Mesenteric fat pad (tissue), 1 donor: ENCODE measurements around the gene EIF5AL1. TPM values are rescaled to one million over a fixed set of nuclear protein-coding genes. Genes with fewer than 3 reads are reported as not detected.
"Not testable (repeated sequence)": the region's sequence is repeated elsewhere in the genome, so short reads cannot be mapped to it uniquely, and the experiment has no call there.

ENCODE experiments used
- DNase-seq: peaks from one replicate; pipeline ENCODE4 v3.0.0-alpha.2; 2020; ENCODE audit warnings: low spot score
- total RNA-seq: library from RNA; stranded (reverse); fragmentation: NEBNext Ultra II Directional; extraction: Animal tissue kit (Norgen Biotek cat#: 25700); gene quantifications from one replicate; pipeline ENCODE4 v1.2.1, GENCODE V29; 2021
- donor health status: DM: yes; HTN: yes; CAD: no.

The EIF5AL1 gene
- total RNA-seq, 1 donor from 2014 or later, result 0.22 TPM

DNA sequence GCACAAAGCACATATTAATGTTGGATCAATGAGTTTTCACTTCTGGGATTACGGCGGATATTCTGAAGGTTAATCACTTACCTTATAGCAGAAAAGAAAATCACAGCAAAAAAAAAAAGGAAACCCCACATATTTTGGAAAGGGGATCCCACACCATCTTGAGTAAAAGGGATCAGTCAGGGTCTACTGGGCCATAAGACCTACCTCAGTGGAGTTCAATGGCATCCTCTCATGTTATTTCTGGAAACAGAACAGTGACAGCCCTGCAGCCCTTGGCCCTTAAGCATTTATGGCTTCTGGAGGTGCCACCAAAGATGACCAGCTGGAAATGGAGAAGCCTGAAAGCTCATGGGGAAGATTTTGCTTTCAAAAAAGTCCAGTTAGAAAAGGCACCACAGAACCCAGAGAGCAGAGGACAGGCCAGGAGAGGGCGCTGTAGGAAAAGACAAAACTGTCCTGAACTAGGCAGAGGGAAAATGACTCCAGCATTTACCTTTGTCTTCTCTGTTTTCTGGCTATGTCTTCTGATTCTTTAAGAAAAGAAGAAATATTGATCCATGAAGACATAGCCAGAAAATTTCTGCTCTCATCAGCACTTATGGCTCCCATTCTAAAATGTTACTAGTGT lies 2.9 kb upstream of the EIF5AL1 start:
- DNase-seq, result not testable (repeated sequence)

DNA sequence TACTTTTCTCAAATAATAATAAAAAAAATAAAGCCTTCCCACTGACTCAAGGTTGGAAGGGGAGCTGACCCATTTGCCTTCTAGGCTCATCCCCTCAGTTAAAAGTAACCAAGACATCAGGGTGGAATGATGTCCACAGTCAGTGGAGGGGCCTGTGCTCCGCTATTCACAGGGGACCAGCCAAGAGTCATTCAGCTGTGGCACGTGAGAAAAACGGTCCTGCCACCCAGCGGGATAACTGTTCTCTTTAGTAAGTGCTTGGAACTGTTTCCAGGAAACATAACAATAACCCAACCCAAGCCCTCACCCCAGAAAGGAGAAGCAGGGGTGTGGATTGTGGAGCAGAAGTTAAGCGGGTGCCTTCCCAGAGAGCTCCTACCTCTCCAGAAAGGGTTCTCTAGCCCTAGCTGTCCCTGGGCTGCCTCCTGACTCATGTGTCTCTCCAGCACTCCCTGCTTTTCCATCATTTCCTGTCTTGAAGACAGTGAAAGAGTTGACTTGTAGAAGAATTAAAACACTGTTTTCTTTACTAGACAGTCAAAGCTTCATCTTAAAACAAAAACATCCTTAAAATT lies 2.3 kb upstream of the EIF5AL1 start:
- DNase-seq, result not testable (repeated sequence)

DNA sequence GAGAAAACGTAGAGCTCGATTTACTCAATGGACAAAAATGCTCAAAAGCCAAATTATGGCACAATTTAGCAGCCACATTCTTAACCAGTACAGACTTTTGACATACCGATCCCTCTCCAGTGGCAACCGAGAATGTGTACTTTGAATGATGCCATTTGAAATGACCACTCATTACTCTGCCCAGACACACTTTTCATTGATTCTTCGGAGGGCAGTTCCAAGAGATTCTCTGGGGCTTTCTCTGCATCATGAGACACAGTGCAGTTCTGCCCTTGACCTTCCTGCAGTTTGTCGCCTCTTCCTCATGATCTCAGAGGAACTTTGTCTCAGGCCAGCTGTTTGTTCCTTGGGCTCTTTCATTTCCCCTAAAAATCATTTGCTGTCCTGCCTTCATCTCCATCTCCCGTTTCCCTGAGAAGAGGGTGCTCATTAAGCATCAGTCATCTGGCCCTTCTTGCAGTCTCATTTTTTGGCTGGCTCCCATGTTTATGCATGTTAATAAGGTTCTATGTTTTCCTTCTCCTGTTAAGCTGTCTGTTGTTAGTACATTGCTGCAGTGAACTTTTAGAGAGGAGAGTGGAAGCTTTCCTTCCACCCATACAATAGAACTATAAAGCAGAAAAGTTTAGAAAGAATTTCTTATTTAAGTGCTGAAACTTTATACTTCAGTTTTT lies 4.3 kb downstream of the EIF5AL1 start:
- DNase-seq, result not testable (repeated sequence)

DNA sequence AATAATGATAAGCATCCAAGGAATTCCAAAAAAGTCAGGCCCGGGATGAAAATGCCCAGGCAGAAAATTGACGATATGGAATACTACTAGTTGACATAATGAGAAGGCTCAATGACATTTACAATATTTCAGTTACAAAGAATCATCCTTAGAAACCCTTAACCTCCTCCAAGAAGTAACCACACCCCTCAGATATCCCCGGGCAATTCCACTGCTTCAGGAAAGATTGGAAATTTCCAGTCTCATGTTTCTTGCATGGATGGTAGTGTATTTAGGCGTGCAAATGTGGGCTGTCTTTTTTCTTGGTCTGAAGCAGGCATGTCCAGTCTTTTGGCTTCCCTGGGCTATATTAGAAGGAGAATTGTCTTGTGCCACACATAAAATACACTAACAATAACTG lies 5.2 kb downstream of the EIF5AL1 start:
- DNase-seq, result not testable (repeated sequence)

DNA sequence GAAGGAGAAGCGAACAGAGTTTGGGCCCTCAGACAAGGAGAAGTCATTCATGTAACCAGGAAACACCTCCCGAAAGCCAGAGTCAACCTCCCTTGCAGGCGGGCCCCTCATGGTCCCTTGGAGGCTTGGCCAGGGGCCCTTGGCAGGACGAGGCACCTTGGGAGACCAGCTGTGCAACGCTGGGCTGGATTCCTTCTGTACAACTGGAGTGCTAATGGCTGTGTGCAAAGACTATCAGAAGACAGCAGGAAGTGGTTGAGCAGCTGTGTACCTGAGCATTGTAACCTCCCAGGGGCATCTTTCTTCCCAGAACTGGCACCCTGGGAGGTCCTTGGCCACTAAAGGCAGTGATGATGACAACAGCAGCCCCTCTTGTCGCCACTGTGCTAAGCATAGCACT lies 9.4 kb downstream of the EIF5AL1 start:
- not testable (repeated sequence) for DNase-seq

DNA sequence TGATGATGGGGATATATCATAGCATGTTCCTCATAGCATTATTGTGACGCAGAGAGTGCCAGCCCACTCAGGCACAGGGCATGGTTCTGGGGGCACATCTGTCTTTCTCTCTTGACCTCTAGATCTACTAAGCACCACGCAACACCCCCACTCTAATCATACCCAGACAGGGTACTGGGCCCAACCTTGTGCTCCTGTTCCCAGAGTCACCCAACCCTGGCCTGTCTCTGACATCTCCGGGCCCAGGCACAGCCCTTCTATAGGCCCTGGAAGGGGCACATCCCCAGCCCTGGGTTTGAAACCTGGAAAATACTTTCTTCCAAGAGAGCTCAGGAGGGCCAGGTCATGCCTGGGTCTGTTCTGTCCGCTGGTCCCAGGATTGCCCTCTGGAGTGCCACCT lies 10.1 kb downstream of the EIF5AL1 start:
- DNase-seq, result not testable (repeated sequence)

DNA sequence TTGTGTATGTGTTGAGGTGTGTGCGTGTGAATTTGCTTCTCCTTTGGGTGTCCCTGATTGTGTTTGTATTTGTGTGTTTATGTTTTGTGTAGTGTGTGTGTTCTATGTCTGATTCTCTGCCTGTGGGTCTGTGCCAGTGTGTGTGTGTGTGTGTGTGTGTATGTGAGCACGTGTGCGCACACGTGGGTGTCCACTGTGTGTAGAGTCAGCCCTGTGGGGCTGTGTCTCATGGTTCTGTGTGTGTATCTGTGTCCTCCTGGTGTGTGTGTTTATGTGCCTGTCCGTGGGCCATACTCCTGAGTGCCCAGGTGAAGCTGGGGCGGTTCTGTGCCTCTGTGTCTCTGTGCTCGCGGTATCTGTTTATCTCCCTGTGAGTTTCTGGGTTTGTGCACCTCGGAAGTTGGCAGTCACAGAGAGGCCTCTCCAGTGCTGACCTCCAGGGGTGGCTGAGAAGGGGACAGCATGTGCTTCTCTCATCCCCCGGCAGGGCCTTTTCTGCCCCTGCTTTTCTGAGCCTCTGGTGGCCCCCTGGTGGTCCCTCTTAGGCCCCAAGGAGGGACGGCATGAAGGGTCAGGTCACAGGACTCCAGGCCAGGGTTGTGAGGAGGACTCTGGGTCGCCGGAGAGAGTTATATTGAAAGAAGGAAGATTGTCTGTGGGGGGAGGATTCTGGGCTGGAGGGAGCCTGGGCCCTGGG lies 11.0 kb downstream of the EIF5AL1 start:
- not testable (repeated sequence) for DNase-seq

DNA sequence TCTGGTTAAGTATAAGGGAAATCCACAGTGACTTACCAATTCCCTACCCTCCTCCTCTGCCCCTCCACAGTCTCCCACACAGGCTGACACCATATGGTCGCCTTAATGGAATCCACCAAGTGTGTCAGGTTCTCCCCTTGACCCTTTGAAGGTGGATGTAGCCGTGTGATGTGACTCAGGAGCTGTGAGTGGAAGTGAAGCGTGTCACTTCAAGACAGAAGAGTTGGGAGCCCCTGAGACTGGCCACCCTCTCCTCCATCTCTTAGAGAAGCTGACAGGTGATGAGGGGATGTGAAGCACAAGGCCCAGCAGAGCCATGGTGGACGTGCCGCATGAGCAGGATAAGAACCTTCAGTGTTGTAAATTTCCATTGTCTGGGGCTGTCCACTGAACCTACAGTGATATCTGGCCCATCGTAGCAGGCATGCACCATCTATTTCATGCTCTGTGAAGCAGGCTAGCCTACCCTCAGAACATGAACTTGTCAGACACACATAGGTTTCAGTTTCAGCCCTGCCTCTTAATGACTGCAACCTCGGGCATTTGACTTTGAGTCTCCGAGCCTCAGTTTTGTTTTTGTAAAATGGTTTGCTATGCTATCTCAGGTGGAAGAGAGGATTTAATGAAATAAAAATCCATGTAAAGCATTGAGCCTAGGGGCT lies 12.8 kb downstream of the EIF5AL1 start:
- not testable (repeated sequence) for DNase-seq

DNA sequence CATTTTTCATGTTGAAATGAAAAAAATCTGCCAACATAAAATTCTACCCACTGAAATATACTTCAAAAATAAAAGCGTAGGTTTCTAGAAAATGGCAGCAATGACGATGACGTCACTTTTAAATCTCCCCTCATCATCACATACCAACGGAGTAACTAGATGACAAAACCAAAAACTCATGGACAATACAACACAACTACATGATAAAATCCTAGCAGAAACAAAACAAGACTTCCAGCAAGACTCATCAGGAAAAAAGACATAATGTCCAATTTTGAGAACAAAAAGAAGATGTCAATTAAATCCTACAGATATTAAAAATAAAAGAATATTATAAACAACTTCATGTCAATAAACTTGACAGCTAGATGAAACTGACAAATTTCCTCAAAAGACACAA lies 15.9 kb downstream of the EIF5AL1 start:
- DNase-seq, result not testable (repeated sequence)

DNA sequence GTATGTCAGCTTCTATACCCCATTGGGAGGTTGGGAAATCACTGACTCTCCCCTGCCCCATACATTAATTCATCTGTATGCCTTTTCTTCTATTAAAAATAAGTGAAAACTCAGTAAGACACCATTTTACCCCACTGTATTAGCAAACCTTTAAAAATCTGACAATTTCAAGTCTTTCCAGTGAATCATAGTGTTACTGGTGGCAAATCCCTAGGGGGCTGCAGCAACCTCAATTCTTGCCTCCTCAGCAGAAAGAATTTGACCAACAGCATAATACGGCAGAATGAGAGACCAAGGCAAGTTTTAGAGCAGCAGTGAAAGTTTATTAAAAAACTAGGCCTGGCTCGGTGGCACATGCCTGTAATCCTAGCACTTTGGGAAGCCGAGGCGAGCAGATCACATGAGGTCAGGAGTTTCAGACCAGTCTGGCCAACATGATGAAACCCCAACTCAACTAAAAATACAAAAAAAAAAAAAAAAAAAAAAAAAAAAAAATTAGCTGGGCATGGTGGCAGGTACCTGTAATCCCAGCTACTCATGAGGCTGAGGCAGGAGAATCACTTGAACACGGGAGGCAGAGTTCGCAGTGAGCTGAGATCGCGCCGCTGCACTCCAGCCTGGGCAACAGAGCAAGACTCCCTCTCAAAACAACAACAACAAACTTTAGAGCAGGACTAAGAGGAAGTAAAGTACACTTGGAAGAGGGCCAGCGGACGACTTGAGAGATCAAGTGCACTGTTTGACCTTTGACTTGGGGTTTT lies 21.0 kb downstream of the EIF5AL1 start:
- DNase-seq, result not testable (repeated sequence)

DNA sequence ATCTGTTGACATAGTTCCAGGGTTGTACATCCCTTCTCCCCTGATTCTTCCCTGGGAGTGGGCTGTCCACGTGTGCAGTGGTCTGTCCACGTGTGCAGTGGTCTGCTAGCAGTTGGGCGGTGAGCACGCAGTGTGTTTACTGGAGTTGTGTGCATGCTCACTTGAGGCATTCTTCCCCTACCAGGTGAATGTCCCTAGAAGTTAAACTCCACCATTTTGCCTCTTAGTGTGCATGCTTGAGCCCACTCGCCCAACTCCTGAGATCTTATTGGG lies 21.5 kb downstream of the EIF5AL1 start:
- not testable (repeated sequence) for DNase-seq

DNA sequence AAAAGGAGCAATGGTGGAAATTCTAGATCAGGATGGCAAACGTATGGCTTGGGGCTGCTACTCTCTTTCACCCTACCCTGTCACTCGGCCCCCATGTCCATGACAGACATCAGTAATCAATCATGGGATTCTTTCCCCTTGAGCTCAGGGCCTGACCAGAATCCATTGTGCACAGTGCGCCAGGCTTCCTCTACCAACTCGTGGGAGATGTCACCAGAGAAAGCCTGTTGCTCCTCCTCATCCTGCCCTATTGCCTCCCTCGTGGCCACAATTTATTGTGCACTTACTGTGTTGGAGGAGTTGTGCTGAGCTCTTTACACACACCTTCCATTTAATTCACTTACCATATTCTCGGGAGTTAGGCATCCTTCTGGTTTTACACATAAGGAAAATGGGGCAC lies 26.0 kb downstream of the EIF5AL1 start:
- not testable (repeated sequence) for DNase-seq

DNA sequence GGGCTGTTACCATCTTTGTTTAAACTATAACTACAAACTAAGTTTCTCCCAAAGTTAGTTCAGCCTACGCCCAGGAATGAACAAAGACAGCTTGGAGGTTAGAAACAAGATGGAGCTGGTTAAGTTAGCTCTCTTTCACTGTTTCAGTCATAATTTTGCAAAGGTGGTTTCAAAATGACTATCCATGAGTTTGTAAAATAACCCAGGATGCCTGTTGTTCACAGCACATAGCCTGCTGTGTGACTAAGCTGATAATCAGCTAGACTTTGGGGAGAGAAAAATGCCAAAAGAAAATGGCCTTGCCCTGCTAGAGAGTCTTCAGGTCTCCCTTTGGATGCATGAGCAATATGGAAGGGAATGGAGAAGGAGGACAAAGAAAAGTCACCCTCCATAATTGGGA lies 28.6 kb downstream of the EIF5AL1 start:
- not testable (repeated sequence) for DNase-seq

DNA sequence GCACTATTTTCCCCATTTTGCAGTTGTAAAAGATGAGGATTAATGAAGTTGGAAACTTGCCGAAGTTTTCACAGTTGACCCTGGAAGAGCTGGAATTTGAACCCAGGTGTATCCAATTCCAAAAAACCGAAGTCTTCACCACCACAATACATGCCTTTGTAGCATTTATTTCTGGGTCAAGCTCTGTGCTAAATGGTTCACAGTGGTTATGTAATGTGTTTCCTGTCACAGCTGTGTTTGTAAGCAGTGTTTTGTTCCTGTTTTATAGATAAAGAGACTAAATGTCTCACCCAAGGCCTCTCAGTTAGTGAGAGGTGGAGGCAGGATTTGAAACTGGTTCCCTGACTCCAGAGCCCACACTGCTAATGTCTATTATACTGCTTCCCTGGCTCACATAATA lies 30.3 kb downstream of the EIF5AL1 start:
- no peak for DNase-seq

DNA sequence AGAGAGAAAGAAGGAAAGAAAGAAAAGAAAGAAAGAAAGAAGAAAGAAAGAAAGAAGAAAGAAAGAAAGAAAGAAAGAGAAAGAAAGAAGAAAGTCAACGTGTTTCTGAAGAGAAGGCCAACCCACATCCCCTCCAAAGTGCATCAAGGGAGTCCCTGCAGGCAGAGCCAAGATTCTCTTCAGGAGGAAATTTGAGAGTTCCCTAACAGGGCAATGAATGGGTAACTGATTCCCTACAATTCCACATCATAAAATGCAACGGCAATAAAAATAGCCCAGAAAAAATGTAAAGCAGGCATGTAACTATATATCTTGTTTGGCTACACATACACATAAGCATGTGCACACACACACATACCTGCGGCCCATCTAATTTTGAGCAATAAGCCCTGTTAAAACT lies 32.1 kb downstream of the EIF5AL1 start:
- not testable (repeated sequence) for DNase-seq

DNA sequence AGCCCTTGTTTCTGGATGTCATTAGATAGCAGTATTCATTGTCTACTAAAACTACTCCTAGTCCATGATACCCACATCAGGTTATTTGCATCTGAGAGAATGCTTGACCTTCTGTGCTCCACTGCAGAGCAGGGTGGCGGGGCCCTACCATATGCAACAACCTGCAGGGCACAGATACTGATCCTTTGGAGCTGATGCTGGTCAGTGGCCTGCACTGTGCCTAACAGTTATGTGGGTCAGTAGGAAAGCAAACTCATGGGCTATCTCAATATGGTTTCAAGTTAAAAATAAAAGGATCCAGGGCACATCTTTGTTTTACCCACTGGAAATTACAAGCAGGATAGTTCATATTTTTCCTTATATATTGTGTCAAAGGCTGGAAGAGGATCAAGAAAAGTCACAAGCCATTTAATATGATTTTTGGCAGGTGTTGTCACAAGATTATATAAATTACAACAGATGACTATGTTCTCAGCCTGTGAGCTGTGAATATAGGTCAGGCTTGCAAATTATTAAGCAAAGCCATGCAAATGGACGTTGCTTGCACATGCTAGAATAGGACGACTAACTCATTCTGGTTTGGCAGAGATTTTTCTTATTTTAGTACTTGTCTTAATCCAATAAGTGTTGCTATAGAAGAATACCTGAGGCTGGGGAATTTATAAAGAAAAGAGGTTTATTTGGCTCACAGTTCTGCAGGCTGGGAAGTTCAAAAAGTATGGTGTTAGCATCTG lies 32.8 kb downstream of the EIF5AL1 start:
- not testable (repeated sequence) for DNase-seq

DNA sequence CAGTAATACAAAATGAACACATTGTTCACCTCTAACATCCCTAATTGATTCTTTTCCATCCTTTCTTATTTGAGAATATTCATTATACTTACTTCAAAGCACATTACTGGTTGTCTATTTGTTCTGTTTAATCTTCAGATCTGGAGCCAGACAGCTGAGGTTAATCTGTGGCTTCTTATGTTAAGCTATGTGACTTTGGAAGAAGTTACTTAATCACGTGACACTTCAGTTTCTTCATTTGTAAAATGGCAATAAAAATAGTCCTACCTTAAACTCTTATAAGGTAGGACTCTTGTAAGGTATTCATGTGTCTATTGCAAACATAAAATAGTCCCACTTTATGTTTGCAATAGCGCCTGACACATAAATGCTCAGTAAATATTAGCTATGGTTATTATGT lies 34.8 kb downstream of the EIF5AL1 start:
- not testable (repeated sequence) for DNase-seq

DNA sequence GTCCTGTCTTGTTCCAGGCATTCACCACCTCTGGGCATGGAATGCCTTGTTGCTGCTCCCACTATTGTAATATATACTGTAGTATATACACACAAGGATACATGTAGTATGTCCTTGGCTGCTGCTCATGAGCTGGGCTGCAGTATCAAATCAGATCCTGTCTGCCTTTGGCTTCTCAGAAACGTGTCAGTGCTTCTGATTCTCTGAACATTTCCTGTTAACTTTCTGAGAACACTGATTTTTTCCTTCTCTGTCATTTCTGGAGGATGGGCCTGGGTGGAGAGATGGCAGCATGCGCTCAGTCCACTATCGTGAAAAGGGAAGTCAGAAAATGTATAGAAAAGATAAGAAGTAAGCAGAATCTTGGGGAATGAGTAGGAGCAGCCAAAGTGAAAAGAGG lies 35.6 kb downstream of the EIF5AL1 start:
- no peak for DNase-seq

DNA sequence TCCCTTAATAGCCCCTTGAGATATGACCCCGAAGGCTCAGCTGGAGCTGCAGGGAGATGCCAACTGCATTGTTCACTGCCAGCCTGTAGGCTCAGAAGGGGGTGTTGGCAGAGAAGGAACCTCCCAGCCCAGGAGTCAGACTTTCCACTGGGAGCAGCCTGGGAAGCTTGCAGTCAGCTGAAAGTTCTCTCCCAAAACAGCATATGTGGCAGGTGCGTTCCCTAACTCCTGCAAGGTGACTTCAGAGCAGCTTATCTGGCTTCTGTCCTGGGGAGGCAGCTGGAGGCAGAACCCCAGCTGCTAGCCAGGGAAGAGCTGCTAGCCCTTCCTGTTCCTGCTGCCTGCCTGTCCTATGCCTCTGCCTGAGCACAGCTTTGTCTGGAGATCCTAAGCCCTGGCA lies 39.8 kb downstream of the EIF5AL1 start:
- DNase-seq, result no peak
